Tibial nerve (tissue), 4 donors: ENCODE measurements around the gene LTO1. TPM values are rescaled to one million over a fixed set of nuclear protein-coding genes. Genes with fewer than 3 reads are reported as not detected.

Experiments
- DNase-seq, 2 donors: peaks; one replicate each; pipeline ENCODE4 v3.0.0-alpha.2; 2019; ENCODE audit warnings: low spot score in 2 of 2
- H3K27ac ChIP-seq, 4 donors: fragments of 200-600 bp; sonication (generic) in 3 of 4; one replicate each; pipeline ENCODE4 v1.5.1; 2017 to 2019; ENCODE audit warnings: mild to moderate bottlenecking in 1 of 4
- H3K27me3 ChIP-seq, 2 donors: fragments of 200-600 bp; sonication (generic) in 1 of 2; one replicate each; pipeline versions ENCODE4 v1.5.1 to v1.6.0; 2017 to 2019
- H3K36me3 ChIP-seq, 3 donors: fragments of 200-600 bp; sonication (generic); one replicate each; pipeline ENCODE4 v1.5.1; 2018 to 2019
- H3K4me1 ChIP-seq, 4 donors: fragments of 200-600 bp; sonication (generic) in 3 of 4; one replicate each; pipeline ENCODE4 v1.5.1; 2017 to 2019
- H3K4me3 ChIP-seq, 4 donors: fragments of 200-600 bp; sonication (generic) in 3 of 4; one replicate each; pipeline ENCODE4 v1.5.1; 2017 to 2019; ENCODE audit warnings: mild to moderate bottlenecking in 1 of 4, moderate library complexity in 1 of 4
- H3K9me3 ChIP-seq, 4 donors: fragments of 200-600 bp; sonication (generic) in 3 of 4; one replicate each; pipeline ENCODE4 v1.5.1; 2017 to 2019
- CTCF ChIP-seq, 5 experiments: fragments of 200-600 bp in 3 of 5; fragments of 450-650 bp in 2 of 5; sonication (generic) in 3 of 5; IDR thresholded peaks; one replicate each; pipeline ENCODE4 v1.5.1; 2016 to 2019; ENCODE audit warnings: antibody characterized with exemption in 5 of 5, mild to moderate bottlenecking in 3 of 5, moderate library complexity in 2 of 5
- EP300 ChIP-seq, 2 donors: sonication (generic); formaldehyde crosslinking; IDR thresholded peaks; one replicate each; pipeline ENCODE4 v1.6.1; 2017; ENCODE audit warnings: antibody characterized with exemption in 2 of 2, mild to moderate bottlenecking in 1 of 2
- POLR2A ChIP-seq, 2 donors: fragments of 450-650 bp; IDR thresholded peaks; one replicate each; pipeline ENCODE4 v1.6.1; 2017; ENCODE audit warnings: antibody characterized with exemption in 2 of 2, mild to moderate bottlenecking in 2 of 2, moderate library complexity in 2 of 2
- WGBS, 2 donors: methylation state at CpG; one replicate each; pipeline ENCODE4 v1.1.5; 2018; 5-methylcytosine and 5-hydroxymethylcytosine counted together
- total RNA-seq, 4 donors: library from RNA; depleted of rRNA; stranded (reverse); fragments of >200 nt; gene quantifications; one replicate each; pipeline ENCODE4 v1.1.0, GENCODE V29; 2016

LTO1 gene
- total RNA-seq, 4 donors from 2014 or later = 22.5 to 29.9 (median 23.1) TPM

- Histone ChIP-seq H3K9me3 (peaks cover 0 to 2% (median 0%) of the 10 kb centered on the region in 4 donors), H3K27ac (no peak overlapping the region), H3K4me1 (peaks cover 0 to 8% (median 3%) of the 10 kb centered on the region in 4 donors), H3K36me3 (no peaks in the 10 kb centered on the region), H3K27me3 (peaks cover 0 to 6% of the 10 kb centered on the region in 2 donors), H3K4me3 (no peak overlapping the region)
- 77 to 90% methylated on average over 5 to 13 of the region's 13 CpGs for WGBS, 2 donors
- TF ChIP-seq CTCF (IDR thresholded peaks at IDR 0.05) (no peak), EP300 (IDR thresholded peaks at IDR 0.05) (no peak), POLR2A (IDR thresholded peaks at IDR 0.05) (no peak)
- DNase-seq = no peak
These were observed 11.3 kb upstream of the LTO1 start for GRCh38 chr11:69686452-69686851.

- peaks cover 0 to 8% (median 3%) of the 10 kb centered on the region in 4 donors for H3K4me1 ChIP-seq
- no peaks in the 10 kb centered on the region for H3K9me3 ChIP-seq
- no peak overlapping the region for H3K27ac ChIP-seq
- 63 to 71% methylated on average over 8 of the region's 8 CpGs for WGBS, 2 donors
- DNase-seq = no peak
- H3K27me3 ChIP-seq = peaks cover 0 to 6% of the 10 kb centered on the region in 2 donors
- H3K4me3 ChIP-seq = no peak overlapping the region
- TF ChIP-seq POLR2A (IDR thresholded peaks at IDR 0.05) (no peak), EP300 (IDR thresholded peaks at IDR 0.05) (no peak), CTCF (IDR thresholded peaks at IDR 0.05) (no peak)
- no peaks in the 10 kb centered on the region for H3K36me3 ChIP-seq
These were observed 10.2 kb upstream of the LTO1 start for GRCh38 chr11:69685348-69685747.

GRCh38 chr11:69684651-69685050 lies 9.5 kb upstream of the LTO1 start:
- no peaks in the 10 kb centered on the region for H3K9me3 ChIP-seq
- peaks cover 0 to 6% of the 10 kb centered on the region in 2 donors for H3K27me3 ChIP-seq
- DNase-seq = no peak
- no peak overlapping the region for H3K4me3 ChIP-seq
- TF ChIP-seq CTCF (IDR thresholded peaks at IDR 0.05) (no peak), EP300 (IDR thresholded peaks at IDR 0.05) (no peak), POLR2A (IDR thresholded peaks at IDR 0.05) (no peak)
- H3K4me1 ChIP-seq = peaks cover 0 to 8% (median 3%) of the 10 kb centered on the region in 4 donors
- WGBS, 2 donors = 68 to 71% methylated on average over 11 of the region's 11 CpGs
- H3K36me3 ChIP-seq = no peaks in the 10 kb centered on the region
- H3K27ac ChIP-seq = no peak overlapping the region

GRCh38 chr11:69683764-69684333 lies 8.7 kb upstream of the LTO1 start:
- peaks cover 0 to 6% of the 10 kb centered on the region in 2 donors for H3K27me3 ChIP-seq
- no peaks in the 10 kb centered on the region for H3K36me3 ChIP-seq
- DNase-seq = no peak
- H3K4me3 ChIP-seq = no peak overlapping the region
- peaks cover 0 to 8% (median 3%) of the 10 kb centered on the region in 4 donors for H3K4me1 ChIP-seq
- no peak overlapping the region for H3K27ac ChIP-seq
- no peaks in the 10 kb centered on the region for H3K9me3 ChIP-seq
- 56 to 74% methylated on average over 9 of the region's 9 CpGs for WGBS, 2 donors
- no peak for TF ChIP-seq CTCF (IDR thresholded peaks at IDR 0.05)
- TF ChIP-seq POLR2A (IDR thresholded peaks at IDR 0.05) = no peak
- TF ChIP-seq EP300 (IDR thresholded peaks at IDR 0.05) = no peak

GRCh38 chr11:69682681-69683326 lies 7.7 kb upstream of the LTO1 start:
- Histone ChIP-seq H3K4me3 (no peak overlapping the region), H3K27ac (no peak overlapping the region), H3K4me1 (peaks cover 0 to 8% (median 3%) of the 10 kb centered on the region in 4 donors), H3K27me3 (peaks cover 0 to 6% of the 10 kb centered on the region in 2 donors), H3K9me3 (no peaks in the 10 kb centered on the region), H3K36me3 (no peaks in the 10 kb centered on the region)
- TF ChIP-seq POLR2A (IDR thresholded peaks at IDR 0.05) (no peak), CTCF (IDR thresholded peaks at IDR 0.05) (no peak), EP300 (IDR thresholded peaks at IDR 0.05) (no peak)
- WGBS, 2 donors = 84 to 89% methylated on average over 7 of the region's 7 CpGs
- no peak for DNase-seq
